GM13977 (cell line): ENCODE results near the gene TRANK1.
"Not testable (repeated sequence)": the region's sequence is repeated elsewhere in the genome, so short reads cannot be mapped to it uniquely, and the experiment has no call there.

ENCODE experiments used
- DNase-seq: peaks from one replicate; pipeline ENCODE4 v3.0.0; 2012; ENCODE audit warnings: low spot score
- in situ Hi-C: fragments of 300-500 bp; cut with MboI; formaldehyde crosslinking; loops from one replicate; pipeline ENCODE4 v1.12.0; 2022; ENCODE audit warnings: low sequenced_read_pairs, low pct_unique_long_range_greater_than_20kb, mixed read lengths, inconsistent platforms; ENCODE audit not compliant: unreplicated experiment
- TF ChIP-seq, protein P1 (sequence below): IDR thresholded peaks from 2 replicates; pipeline ENCODE4 v1.5.1; 2012; ENCODE audit warnings: mild to moderate bottlenecking, control low read depth; ENCODE audit not compliant: insufficient read depth; ENCODE audit errors: extremely low read depth, missing control alignments

Gene TRANK1

DNA sequence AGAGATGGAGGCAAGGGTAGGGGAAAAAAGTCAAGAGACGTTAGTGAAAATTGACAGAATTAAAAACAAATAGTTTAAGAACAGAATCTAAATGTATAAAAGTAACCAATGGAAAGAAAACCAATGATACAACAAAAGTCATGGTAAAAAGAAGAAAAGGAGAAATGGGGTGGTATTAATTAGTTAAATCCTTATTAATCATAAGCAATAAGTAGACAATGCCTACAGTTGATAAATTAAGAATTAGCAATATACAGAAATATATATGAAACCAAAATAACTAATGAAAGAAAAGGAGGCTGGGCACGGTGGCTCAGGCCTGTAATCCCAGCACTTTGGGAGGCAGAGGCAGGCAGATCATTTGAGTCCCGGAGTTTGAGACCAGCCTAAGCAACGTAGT lies 24.2 kb upstream of the TRANK1 start:
- TF ChIP-seq, protein P1, sequence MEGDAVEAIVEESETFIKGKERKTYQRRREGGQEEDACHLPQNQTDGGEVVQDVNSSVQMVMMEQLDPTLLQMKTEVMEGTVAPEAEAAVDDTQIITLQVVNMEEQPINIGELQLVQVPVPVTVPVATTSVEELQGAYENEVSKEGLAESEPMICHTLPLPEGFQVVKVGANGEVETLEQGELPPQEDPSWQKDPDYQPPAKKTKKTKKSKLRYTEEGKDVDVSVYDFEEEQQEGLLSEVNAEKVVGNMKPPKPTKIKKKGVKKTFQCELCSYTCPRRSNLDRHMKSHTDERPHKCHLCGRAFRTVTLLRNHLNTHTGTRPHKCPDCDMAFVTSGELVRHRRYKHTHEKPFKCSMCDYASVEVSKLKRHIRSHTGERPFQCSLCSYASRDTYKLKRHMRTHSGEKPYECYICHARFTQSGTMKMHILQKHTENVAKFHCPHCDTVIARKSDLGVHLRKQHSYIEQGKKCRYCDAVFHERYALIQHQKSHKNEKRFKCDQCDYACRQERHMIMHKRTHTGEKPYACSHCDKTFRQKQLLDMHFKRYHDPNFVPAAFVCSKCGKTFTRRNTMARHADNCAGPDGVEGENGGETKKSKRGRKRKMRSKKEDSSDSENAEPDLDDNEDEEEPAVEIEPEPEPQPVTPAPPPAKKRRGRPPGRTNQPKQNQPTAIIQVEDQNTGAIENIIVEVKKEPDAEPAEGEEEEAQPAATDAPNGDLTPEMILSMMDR: no peak
- in situ Hi-C loops: no loop called here
- no peak for DNase-seq

- in situ Hi-C loops: no loop called here
- TF ChIP-seq, protein P1: no peak
- no peak for DNase-seq
These were observed 20.6 kb upstream of the TRANK1 start for GRCh38 chr3:36965440-36965839.

DNA sequence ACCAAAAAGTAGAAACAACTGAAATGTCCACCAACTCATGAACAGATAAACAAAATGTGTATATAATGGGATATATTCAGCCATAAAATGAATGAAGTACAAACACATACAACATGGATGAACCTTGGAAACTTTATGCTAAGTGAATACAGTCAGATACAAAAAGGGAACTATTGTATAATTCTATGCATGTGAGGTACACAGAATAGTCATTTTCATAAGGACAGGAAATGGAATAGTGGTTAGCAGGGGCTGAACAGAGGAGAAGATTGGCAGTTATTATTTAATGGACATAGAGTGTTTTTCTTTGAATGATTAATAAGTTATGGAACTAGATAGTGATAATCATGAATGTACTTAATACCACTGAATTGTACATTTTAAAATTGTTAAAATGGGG lies 20.0 kb upstream of the TRANK1 start:
- TF ChIP-seq, protein P1: no peak
- in situ Hi-C loops: no loop called here
- no peak for DNase-seq

- TF ChIP-seq, protein P1: no peak
- in situ Hi-C loops: no loop called here
- DNase-seq: no peak
These were observed 19.5 kb upstream of the TRANK1 start for GRCh38 chr3:36964331-36964730.

GRCh38 chr3:36963008-36963407 lies 18.2 kb upstream of the TRANK1 start:
- DNase-seq, in situ Hi-C loops: not testable (repeated sequence)

GRCh38 chr3:36960502-36960901 lies 15.6 kb upstream of the TRANK1 start:
- TF ChIP-seq, protein P1: no peak
- DNase-seq: no peak
- in situ Hi-C loops: no loop called here

- in situ Hi-C loops: loop anchor here (10.0 kb wide), 1 partner anchor 235 kb away; no protein-coding TSS in a partner anchor
- no peak for DNase-seq
- TF ChIP-seq, protein P1: no peak
These were observed 15.0 kb upstream of the TRANK1 start for GRCh38 chr3:36959821-36960220.
